K562 (cell line): ENCODE data around the gene CHRDL2. TPM values are rescaled to one million over a fixed set of nuclear protein-coding genes. Genes with fewer than 3 reads are reported as not detected.

Experiments used
- CCNT2 ChIP-seq: IDR thresholded peaks from 2 replicates; pipeline ENCODE4 v1.6.1; 2011; ENCODE audit warnings: borderline replicate concordance, low read depth, mild to moderate bottlenecking, moderate library complexity, mixed read lengths, low read length; ENCODE audit not compliant: insufficient read length; ENCODE audit errors: extremely low read depth
- CREB1 ChIP-seq, 2 experiments: sonication (generic) in 1 of 2; formaldehyde crosslinking in 1 of 2; IDR thresholded peaks; 2 replicates each; pipeline versions ENCODE4 v1.6.1 to v1.8.0; 2012 to 2022; ENCODE audit warnings: inconsistent platforms in 1 of 2, mild to moderate bottlenecking in 1 of 2, missing genetic modification reagents in 1 of 2, moderate library complexity in 1 of 2
- CUX1 ChIP-seq: fragments of 200-800 bp; sonication (Bioruptor generic); IDR thresholded peaks from 2 replicates; pipeline ENCODE4 v1.6.1; 2016; ENCODE audit warnings: missing genetic modification characterization, missing compliant biosample characterization
- CXXC5 ChIP-seq: fragments of 250-450 bp; sonication (Bioruptor Pico); IDR thresholded peaks from 2 replicates; pipeline ENCODE4 v1.8.0; 2022; ENCODE audit warnings: inconsistent platforms, mild to moderate bottlenecking, moderate library complexity
- HNRNPUL1 ChIP-seq: fragments of 200-400 bp; formaldehyde crosslinking; IDR thresholded peaks from 2 replicates; pipeline ENCODE4 v1.6.1; 2017; ENCODE audit warnings: low read length
- NR0B1 ChIP-seq: fragments of 450-650 bp; IDR thresholded peaks from one replicate; pipeline ENCODE4 v1.6.1; 2018; ENCODE audit warnings: mild to moderate bottlenecking, moderate library complexity; ENCODE audit not compliant: partially characterized antibody
- POLR2AphosphoS5 ChIP-seq: IDR thresholded peaks from 2 replicates; pipeline ENCODE4 v1.6.1; 2011; ENCODE audit warnings: mild to moderate bottlenecking, low read depth, low read length, moderate library complexity; ENCODE audit not compliant: control insufficient read depth, insufficient read depth
- RBFOX2 ChIP-seq: fragments of 200-400 bp; formaldehyde crosslinking; IDR thresholded peaks from 2 replicates; pipeline ENCODE4 v1.6.1; 2017; ENCODE audit warnings: low read depth, mild to moderate bottlenecking, low read length, moderate library complexity
- RBM39 ChIP-seq: fragments of 200-400 bp; formaldehyde crosslinking; optimal IDR thresholded peaks from 2 replicates; pipeline ENCODE3; 2018; ENCODE audit warnings: low read depth, low read length
- RFX7 ChIP-seq: fragments of 250-450 bp; sonication (Bioruptor Pico); IDR thresholded peaks from 2 replicates; pipeline ENCODE4 v1.5.1; 2021; ENCODE audit warnings: mild to moderate bottlenecking
- ZFP30 ChIP-seq: fragments of 250-450 bp; sonication (Bioruptor Pico); IDR thresholded peaks from 2 replicates; pipeline ENCODE4 v1.8.0; 2022; ENCODE audit warnings: moderate library complexity, mild to moderate bottlenecking, inconsistent platforms, borderline replicate concordance
- ZKSCAN8 ChIP-seq: fragments of 200-800 bp; sonication (Bioruptor generic); IDR thresholded peaks from 2 replicates; pipeline ENCODE4 v1.6.1; 2016; ENCODE audit warnings: missing genetic modification characterization, missing compliant biosample characterization
- ZNF212 ChIP-seq: fragments of 450-650 bp; formaldehyde crosslinking; IDR thresholded peaks from 2 replicates; pipeline ENCODE4 v1.4.0; 2020; ENCODE audit warnings: mild to moderate bottlenecking
- ZNF316 ChIP-seq: fragments of 450-650 bp; IDR thresholded peaks from 2 replicates; pipeline ENCODE4 v1.6.1; 2016
- ZNF398 ChIP-seq: fragments of 250-450 bp; sonication (Bioruptor Pico); IDR thresholded peaks from 2 replicates; pipeline ENCODE4 v1.8.0; 2021; ENCODE audit warnings: moderate library complexity, mild to moderate bottlenecking, inconsistent platforms
- ZNF449 ChIP-seq: fragments of 250-450 bp; sonication (Bioruptor Pico); IDR thresholded peaks from 2 replicates; pipeline ENCODE4 v1.8.0; 2022; ENCODE audit warnings: moderate library complexity, mild to moderate bottlenecking, inconsistent platforms
- ZNF668 ChIP-seq: fragments of 250-450 bp; sonication (Bioruptor Pico); IDR thresholded peaks from 2 replicates; pipeline ENCODE4 v1.8.0; 2022; ENCODE audit warnings: mild to moderate bottlenecking, inconsistent platforms
- polyA plus RNA-seq, 8 experiments: library from polyadenylated mRNA; depleted of rRNA in 4 of 8; stranded (reverse) in 5 of 8; unstranded in 3 of 8; fragments of >200 nt; fragmentation: Nextera tagmentation in 2 of 8; fragmentation: Illumina TruSeq in 1 of 8; extraction: Ambion mirVana in 2 of 8; extraction: Trizol in 1 of 8; gene quantifications; 2 replicates each; pipeline versions ENCODE4 v1.2.1 to v1.2.3, GENCODE V29; 2011 to 2014; ENCODE audit warnings: inconsistent platforms in 1 of 8, missing spikeins in 1 of 8
- total RNA-seq, 7 experiments: library from RNA; depleted of rRNA in 6 of 7; stranded (reverse); fragments of >200 nt in 6 of 7; fragmentation: Illumina TruSeq in 2 of 7; extraction: Trizol in 2 of 7; gene quantifications; 2 replicates each; pipeline versions ENCODE4 v1.2.1 to v1.2.3, GENCODE V29; 2011 to 2021; ENCODE audit warnings: low replicate concordance in 1 of 7

CHRDL2 gene
- total and polyA plus RNA-seq, 9 of the 15 experiments (the other 6 are each of a cell fraction or from before 2014, with no cell fraction given): not detected

- TF ChIP-seq CUX1 (CRISPR knock-in tag) (no peak), ZNF316 (peak; percentile 10; the same call in 1 of the 2 replicates), CCNT2 (no peak), RBFOX2 (peak; percentile 41; the same call in 1 of the 2 replicates), ZFP30 (CRISPR knock-in tag) (no peak), ZNF668 (CRISPR knock-in tag) (no peak), NR0B1 (no peak), RBM39 (no peak), HNRNPUL1 (no peak), CREB1 (IDR thresholded peaks at IDR 0.05) (no peak; the same call in 1 of the 2 replicates), CREB1 (CRISPR knock-in tag; IDR thresholded peaks at IDR 0.05) (peak; percentile 37; the same call in 1 of the 2 replicates), RFX7 (no peak), POLR2AphosphoS5 (no peak), ZKSCAN8 (no peak), ZNF398 (no peak), ZNF449 (CRISPR knock-in tag) (no peak), ZNF212 (no peak), CXXC5 (CRISPR knock-in tag) (peak; percentile 14; the same call in 1 of the 2 replicates)
These were observed 58.1 kb downstream of the CHRDL2 start (continued) for GRCh38 chr11:74672956-74673692.
